ENCODE measurements around the gene MAN2B2.

GRCh38 chr4:6526671-6527091 lies 48.3 kb upstream of the MAN2B2 start:
- TF ChIP-seq, protein P1, sequence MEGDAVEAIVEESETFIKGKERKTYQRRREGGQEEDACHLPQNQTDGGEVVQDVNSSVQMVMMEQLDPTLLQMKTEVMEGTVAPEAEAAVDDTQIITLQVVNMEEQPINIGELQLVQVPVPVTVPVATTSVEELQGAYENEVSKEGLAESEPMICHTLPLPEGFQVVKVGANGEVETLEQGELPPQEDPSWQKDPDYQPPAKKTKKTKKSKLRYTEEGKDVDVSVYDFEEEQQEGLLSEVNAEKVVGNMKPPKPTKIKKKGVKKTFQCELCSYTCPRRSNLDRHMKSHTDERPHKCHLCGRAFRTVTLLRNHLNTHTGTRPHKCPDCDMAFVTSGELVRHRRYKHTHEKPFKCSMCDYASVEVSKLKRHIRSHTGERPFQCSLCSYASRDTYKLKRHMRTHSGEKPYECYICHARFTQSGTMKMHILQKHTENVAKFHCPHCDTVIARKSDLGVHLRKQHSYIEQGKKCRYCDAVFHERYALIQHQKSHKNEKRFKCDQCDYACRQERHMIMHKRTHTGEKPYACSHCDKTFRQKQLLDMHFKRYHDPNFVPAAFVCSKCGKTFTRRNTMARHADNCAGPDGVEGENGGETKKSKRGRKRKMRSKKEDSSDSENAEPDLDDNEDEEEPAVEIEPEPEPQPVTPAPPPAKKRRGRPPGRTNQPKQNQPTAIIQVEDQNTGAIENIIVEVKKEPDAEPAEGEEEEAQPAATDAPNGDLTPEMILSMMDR (IDR thresholded peaks at IDR 0.05; ENCODE audit: control extremely low read depth in 1 of 3, insufficient read depth in 1 of 3, low read depth in 1 of 3, low read length in 3 of 3), result no peak
- TF ChIP-seq POLR2A (IDR thresholded peaks at IDR 0.05; ENCODE audit: control extremely low read depth in 1 of 2, low read depth in 2 of 2, low read length in 2 of 2) (no peak), EZH2 (IDR thresholded peaks at IDR 0.05; ENCODE audit: low read depth, low read length, severe bottlenecking) (no peak), JUN (IDR thresholded peaks at IDR 0.05; ENCODE audit: low read depth, low read length) (no peak), SP1 (IDR thresholded peaks at IDR 0.05; ENCODE audit: low read depth, low read length) (0 out of 2 replicates have a peak, but pooled peaks have one; percentile 48), EP300 (IDR thresholded peaks at IDR 0.05; ENCODE audit: borderline replicate concordance in 1 of 2, low read depth in 2 of 2, low read length in 2 of 2) (no peak)

All from H1 (cell line).